ENCODE measurements around the gene CDH15.
"Not testable (repeated sequence)": the region's sequence is repeated elsewhere in the genome, so short reads cannot be mapped to it uniquely, and the experiment has no call there.

CDH15 gene

GRCh38 chr16:89243664-89244063, 72.1 kb downstream of the CDH15 start:
- no peak for DNase-seq

- not testable (repeated sequence) for DNase-seq
These were observed 72.7 kb downstream of the CDH15 start for GRCh38 chr16:89244264-89244663.

- no peak for DNase-seq
These were observed 73.2 kb downstream of the CDH15 start for GRCh38 chr16:89244754-89245153.
